DOHH2 (cell line): ENCODE measurements around the gene C2orf78.

Experiments used
- EZH2phosphoT487 ChIP-seq: fragments of 200-600 bp; sonication (generic); IDR thresholded peaks from 2 replicates; pipeline ENCODE4 v1.6.1; 2017; ENCODE audit warnings: borderline replicate concordance, mild to moderate bottlenecking, antibody characterized with exemption, low read length, moderate library complexity, mixed read lengths
- TF ChIP-seq, protein P1 (sequence below): fragments of 200-600 bp; sonication (generic); IDR thresholded peaks from one replicate; pipeline ENCODE4 v1.5.1; 2014; ENCODE audit warnings: antibody characterized with exemption, mild to moderate bottlenecking, low read depth, low read length; ENCODE audit not compliant: poor library complexity, severe bottlenecking

DNA sequence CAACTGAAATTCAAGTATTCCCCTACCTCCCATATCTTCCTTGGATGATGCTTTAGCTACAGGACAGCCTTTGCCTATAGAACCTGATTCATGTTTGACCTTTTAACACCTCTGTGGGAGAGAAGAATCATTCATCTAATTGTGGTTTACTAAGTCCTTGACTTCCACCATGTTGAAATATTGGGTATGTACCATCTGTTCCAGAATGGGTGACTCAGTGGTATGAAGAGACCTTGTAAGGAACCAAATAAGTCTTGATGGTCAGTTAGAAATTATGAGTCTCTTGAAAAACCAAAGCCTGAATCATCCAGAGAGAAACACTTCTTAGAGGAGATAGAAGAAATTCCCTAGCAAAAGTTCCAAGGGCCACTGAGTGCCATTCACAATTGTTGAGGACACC is 72.2 kb downstream of the C2orf78 start:
- TF ChIP-seq, protein P1, sequence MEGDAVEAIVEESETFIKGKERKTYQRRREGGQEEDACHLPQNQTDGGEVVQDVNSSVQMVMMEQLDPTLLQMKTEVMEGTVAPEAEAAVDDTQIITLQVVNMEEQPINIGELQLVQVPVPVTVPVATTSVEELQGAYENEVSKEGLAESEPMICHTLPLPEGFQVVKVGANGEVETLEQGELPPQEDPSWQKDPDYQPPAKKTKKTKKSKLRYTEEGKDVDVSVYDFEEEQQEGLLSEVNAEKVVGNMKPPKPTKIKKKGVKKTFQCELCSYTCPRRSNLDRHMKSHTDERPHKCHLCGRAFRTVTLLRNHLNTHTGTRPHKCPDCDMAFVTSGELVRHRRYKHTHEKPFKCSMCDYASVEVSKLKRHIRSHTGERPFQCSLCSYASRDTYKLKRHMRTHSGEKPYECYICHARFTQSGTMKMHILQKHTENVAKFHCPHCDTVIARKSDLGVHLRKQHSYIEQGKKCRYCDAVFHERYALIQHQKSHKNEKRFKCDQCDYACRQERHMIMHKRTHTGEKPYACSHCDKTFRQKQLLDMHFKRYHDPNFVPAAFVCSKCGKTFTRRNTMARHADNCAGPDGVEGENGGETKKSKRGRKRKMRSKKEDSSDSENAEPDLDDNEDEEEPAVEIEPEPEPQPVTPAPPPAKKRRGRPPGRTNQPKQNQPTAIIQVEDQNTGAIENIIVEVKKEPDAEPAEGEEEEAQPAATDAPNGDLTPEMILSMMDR: no peak
- TF ChIP-seq EZH2phosphoT487: no peak
